ENCODE results near the gene PTPRN2.

DNA sequence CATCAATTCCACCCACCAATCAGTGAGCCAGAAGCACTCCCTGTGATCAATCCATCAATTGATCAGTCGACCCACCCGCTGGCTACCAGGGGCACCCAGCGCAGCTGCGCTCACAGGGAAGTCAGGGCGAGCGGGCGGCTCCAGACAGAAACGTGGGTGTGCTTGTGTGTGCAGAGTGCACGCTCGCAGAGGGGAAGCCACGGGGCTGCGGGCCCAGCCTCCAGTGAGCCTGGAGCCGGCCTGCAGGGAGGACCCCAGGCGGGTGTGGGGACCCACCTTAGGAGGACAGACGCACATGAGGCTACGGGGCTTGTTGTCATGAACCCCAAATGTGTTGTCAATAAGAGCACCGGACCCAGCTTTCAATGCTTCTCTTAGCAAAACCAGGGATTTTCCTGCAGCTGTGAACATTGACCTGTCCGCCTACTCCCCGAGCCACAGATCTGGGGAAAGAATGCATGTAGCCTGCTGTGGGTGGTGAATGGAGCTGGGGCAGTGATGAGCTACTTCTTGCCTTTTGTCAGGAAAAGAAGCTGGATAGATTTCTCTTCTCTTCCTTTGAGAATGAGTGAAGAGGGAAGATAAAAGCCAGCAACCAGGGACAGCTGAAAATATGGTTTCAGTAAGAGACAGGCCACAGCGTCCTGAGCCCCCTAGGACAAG lies 753.0 kb downstream of the PTPRN2 start:
- TF ChIP-seq, protein P1, sequence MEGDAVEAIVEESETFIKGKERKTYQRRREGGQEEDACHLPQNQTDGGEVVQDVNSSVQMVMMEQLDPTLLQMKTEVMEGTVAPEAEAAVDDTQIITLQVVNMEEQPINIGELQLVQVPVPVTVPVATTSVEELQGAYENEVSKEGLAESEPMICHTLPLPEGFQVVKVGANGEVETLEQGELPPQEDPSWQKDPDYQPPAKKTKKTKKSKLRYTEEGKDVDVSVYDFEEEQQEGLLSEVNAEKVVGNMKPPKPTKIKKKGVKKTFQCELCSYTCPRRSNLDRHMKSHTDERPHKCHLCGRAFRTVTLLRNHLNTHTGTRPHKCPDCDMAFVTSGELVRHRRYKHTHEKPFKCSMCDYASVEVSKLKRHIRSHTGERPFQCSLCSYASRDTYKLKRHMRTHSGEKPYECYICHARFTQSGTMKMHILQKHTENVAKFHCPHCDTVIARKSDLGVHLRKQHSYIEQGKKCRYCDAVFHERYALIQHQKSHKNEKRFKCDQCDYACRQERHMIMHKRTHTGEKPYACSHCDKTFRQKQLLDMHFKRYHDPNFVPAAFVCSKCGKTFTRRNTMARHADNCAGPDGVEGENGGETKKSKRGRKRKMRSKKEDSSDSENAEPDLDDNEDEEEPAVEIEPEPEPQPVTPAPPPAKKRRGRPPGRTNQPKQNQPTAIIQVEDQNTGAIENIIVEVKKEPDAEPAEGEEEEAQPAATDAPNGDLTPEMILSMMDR (IDR thresholded peaks at IDR 0.05): no peak
- no peak for TF ChIP-seq EP300 (IDR thresholded peaks at IDR 0.05)
